Hippocampal formation (tissue), 2 donors: ENCODE data around the gene HES7.
"Not testable (repeated sequence)": the region's sequence is repeated elsewhere in the genome, so short reads cannot be mapped to it uniquely, and the experiment has no call there.

ENCODE experiments used
- DNase-seq, 2 donors: peaks; one replicate each; lab custom pipeline; 2025; lab: John Stamatoyannopoulos, UW

Gene HES7

GRCh38 chr17:8100763-8101162, 23.1 kb downstream of the HES7 start:
- no peak for DNase-seq

- DNase-seq: no peak
Measured at GRCh38 chr17:8100111-8100510, 23.8 kb downstream of the HES7 start.

DNA sequence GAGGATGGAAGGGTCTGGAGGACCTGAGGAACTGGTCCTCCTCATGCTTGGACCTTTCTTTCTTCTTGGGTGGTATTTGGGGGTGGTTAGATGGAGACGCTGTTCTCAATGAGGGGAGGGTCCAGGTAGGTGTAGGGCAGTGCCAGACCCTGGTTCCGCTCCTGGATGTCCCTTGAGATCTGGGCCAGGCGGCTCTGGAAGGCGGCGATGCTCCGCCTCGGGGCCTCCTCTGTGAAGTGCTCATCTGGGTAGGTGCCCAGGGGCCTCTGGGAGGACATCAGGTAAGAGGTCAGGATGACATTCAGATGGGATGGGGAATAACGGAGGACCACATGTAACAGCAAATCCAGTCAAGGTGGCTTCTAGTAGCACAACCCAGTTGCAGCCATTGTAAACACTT, 27.4 kb downstream of the HES7 start:
- no peak for DNase-seq

- no peak for DNase-seq
Measured at GRCh38 chr17:8095361-8095760, 28.5 kb downstream of the HES7 start.

DNA sequence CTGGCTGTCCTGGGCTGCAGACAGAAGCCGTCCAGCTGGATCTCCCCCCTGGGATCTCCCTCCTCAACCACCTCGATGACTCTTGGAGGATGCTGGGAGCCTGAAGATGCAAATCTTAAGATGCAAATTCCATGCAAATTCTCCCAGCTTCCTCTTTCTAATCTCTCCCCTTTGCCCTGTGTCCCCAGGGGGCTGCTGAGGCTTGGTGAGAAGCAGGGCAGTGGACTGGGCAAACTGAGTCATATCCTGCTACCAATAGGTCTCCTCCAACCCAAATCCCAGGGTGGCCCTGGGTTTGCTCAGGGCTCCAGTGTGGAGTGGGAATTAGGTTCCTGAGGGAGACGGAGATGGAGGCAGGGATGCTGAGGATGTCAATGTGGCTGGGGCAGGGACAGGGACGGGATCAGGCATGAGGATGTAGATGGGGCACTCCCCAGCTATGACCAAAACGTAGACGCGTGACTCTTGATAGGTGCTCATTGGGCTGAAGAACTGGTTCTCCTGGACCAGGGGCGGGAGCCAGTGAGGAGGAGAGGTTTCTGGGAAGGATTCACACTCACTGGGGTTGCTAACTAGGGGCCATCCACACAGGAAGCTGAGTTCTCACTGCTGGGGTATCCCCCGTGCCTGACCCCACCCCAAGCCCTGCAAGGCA, 32.7 kb downstream of the HES7 start:
- DNase-seq: no peak

DNA sequence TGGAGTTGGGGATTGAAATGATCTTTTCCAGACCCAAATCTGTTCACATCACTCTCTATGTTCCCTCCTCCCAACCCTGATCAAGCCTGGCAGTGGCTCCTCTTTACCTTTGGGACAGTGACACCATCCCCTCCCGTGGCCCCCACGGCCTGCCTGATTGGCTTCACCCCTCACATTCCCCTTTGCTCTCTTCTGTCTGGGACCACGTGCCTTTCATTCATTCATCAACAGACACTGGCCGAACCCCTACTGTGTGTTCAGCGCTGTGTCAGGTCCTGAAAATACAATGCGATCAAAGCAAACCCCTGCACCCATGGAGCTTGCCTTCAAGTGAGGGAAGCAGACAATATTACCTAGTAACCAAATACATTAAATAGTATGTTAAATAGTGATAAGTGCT, 34.2 kb downstream of the HES7 start:
- DNase-seq: no peak

DNA sequence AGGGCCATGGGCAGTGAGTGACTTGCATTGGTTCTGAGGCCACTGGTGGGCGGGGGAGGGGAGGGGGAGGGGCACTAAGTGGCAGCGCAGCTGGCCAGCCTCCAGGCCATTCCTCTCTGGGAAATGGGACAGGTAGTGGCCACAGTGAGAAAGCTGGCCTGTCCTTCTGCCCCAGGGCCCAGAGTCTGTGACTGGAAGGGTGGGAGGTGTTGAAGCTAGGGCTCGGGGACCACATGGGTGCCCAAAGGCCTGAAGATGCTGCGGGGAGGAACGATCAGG, 36.0 kb downstream of the HES7 start:
- DNase-seq: no peak

DNA sequence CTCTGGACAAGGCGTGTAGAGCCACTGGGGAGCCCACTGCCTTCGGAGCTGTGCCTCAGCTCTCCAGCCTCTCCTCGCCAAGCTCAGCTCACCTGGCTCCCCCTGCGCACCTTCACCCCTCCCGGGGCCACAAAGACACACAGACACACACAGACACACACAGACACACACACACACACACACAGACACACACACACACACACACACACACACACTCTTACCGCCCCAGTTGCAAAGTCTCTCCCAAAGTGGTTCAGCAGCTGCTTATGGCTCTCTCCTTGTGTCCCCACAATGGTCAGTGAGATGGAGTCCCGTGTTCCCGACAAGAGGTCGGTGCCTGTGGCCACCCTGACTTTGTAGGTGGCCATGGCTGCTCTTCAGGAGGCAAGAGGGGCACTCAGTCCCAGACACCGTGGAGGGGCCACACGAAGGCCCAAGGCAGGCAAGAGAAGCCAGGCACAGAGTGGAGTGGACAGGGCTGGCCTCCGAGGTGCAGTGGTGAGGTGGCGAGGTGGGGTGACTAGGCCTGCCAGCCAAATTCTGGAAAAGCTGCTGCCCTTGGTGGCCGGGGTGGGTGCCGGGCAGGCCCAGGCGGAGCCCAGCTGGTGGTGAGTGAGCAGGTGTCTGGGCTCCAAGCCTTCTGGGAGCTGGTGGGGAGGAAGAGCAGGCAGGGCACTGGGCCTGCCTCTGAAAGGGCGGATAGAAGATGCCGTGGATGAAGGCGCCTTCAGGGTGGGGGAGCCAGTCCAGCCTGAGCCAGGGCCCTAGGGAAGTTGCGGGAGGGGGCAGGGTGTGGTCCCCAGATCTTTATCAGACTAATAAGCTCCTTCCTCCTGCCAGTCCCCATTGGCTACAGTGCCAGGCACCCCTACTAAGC, 36.6 kb downstream of the HES7 start, which contains the start of gene ALOX12B:
Gene ALOX12B, minus strand, starts transcription at position 642 of the 877 bp plus-strand sequence. Its CDS starts 274 bp downstream, at position 368.
- DNase-seq: no peak

DNA sequence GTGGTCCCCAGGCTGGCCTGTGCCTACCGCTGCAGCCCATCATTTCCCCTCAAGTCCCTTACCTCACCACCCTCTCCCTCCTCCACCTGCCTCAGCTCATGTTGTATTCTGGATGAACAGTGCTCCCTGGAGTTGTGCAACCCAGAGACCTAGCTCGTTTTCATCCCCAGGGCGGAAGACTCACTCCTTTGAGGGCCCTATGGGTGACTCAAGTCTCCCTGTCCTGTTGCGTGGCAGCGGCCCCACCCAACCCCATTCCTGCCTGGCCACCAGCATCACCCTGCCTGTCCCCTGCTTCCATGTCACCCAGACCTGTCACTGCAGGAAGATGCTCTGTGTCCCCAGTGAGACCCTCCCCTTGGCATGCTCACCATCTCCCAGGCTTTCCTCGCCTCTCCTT, 39.7 kb downstream of the HES7 start:
- DNase-seq: no peak

DNA sequence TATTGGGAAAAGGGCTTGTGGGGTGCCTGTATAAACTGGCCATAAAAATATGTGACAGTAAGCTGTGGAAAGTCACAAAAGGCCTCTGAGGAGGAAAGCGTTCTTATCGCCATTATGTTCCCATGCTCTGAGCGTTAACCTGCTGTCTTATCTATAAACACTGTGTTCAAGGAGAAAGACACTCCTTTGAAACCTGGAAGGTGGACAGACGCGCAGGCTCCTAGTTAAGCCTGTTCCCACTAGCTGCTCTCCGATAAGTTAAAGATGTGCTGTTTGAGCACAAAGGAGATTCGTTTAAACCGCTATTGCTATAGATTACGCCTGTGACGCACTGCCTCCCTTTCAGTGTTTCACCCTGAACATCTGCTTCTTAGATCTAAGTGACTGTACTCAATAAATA, 41.6 kb downstream of the HES7 start:
- DNase-seq: no peak

DNA sequence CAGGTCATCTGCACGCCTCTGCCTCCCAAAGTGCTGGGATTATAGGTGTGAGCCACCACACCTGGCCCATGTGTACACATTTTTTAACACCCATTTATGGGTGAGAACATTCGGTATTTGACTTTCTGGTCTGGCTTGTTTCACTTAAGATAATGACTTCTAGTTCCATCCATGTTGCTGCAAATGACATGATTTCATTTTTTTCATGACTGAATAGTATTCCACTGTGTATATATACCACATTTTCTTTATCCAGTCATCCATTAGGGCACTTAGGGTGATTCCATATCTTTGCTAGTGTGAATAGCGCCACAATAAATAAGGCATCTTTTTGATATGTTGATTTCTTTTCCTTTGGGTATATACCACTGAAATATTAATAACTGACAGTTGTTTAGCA, 42.0 kb downstream of the HES7 start:
- no peak for DNase-seq

DNA sequence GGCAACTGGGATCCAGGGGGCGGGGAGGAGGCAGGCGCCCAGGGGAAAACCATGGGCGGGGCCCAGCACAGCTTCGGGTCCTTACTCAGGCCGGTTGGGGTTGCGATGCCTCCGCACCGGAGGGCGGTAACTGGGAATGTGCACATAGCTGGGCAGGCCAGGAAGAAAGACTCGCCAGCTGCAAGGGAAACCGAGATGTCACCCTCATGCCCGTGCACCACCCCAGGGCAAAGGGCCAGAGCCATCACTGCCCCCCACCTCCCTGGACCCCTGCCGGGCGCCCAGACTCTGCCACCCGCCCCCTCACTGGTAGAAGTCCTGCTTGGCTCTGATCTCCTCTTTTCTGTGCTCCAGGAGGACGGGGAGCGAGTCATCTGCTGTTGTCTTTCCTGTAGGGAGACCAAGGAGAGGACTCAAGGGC, 43.1 kb downstream of the HES7 start:
- DNase-seq: no peak

GRCh38 chr17:8080208-8080798, 43.6 kb downstream of the HES7 start:
- no peak for DNase-seq

- peak; percentile 9 to 29 for DNase-seq
Measured at GRCh38 chr17:8079291-8080207, 44.4 kb downstream of the HES7 start.

DNA sequence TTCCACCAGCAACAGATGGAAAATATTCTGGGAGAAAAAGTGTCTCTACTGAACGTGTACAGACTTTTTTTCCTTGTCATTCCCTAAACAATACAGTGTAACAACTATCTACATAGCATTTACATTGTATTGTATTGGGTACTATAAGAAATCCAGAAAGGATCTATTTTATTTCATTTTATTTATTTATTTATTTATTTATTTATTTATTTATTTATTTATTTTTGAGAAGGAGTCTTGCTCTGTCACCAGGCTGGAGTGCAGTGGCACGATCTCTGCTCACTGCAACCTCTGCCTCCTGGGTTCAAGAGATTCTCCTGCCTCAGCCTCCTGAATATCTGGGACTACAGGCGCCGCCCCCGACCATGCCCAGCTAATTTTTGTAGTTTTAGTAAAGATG, 46.0 kb downstream of the HES7 start:
- not testable (repeated sequence) for DNase-seq

- no peak for DNase-seq
Measured at GRCh38 chr17:8076502-8077266, 47.2 kb downstream of the HES7 start.

- no peak for DNase-seq
Measured at GRCh38 chr17:8075574-8076342, 48.1 kb downstream of the HES7 start.

GRCh38 chr17:8075081-8075480, 48.8 kb downstream of the HES7 start:
- no peak for DNase-seq

GRCh38 chr17:8074554-8074953, 49.4 kb downstream of the HES7 start:
- no peak for DNase-seq
